Measurements from ENCODE around the gene ABCA6.

ABCA6 gene

GRCh38 chr17:69159418-69159817 is 17.7 kb upstream of the ABCA6 start:
- H3K4me3 ChIP-seq (ENCODE audit: low read depth, low read length): no peak overlapping the region
- DNase-seq: no peak
- H3K4me1 ChIP-seq (ENCODE audit: control insufficient read depth in 1 of 2, insufficient read depth in 2 of 2, low read length in 2 of 2): no peaks in the 10 kb centered on the region
- no peaks in the 10 kb centered on the region for H3K9me3 ChIP-seq (ENCODE audit: insufficient read depth, low read depth, low read length)
- no peak overlapping the region for H4K8ac ChIP-seq (ENCODE audit: low read depth, low read length)
- H3K14ac ChIP-seq (ENCODE audit: low read length): no peak overlapping the region
- H3K18ac ChIP-seq (ENCODE audit: low read length): no peak overlapping the region
- no peak overlapping the region for H2BK5ac ChIP-seq (ENCODE audit: low read depth, low read length, poor library complexity)
- no peaks in the 10 kb centered on the region for H3K36me3 ChIP-seq (ENCODE audit: control insufficient read depth in 1 of 2, insufficient read depth in 2 of 2, low read length in 2 of 2)
- no peak overlapping the region for H3K23ac ChIP-seq (ENCODE audit: low read length)
- no peak overlapping the region for H2BK12ac ChIP-seq (ENCODE audit: low read length)
- no peaks in the 10 kb centered on the region for H3K27me3 ChIP-seq (ENCODE audit: insufficient read depth, low read length)
- H2AK5ac ChIP-seq (ENCODE audit: low read length): no peak overlapping the region
- H2BK120ac ChIP-seq (ENCODE audit: insufficient read depth, low read length, poor library complexity): no peak overlapping the region
- H4K12ac ChIP-seq (ENCODE audit: low read depth, low read length): no peak overlapping the region
- H3K27ac ChIP-seq (ENCODE audit: low read depth, low read length): no peak overlapping the region
- H4K91ac ChIP-seq (ENCODE audit: low read depth, low read length): no peak overlapping the region
- no peak overlapping the region for H2AFZ ChIP-seq (ENCODE audit: insufficient read depth, low read length, poor library complexity)
- no peaks in the 10 kb centered on the region for H3K79me2 ChIP-seq (ENCODE audit: control insufficient read depth, insufficient read depth, low read length, poor library complexity)
- H3K9ac ChIP-seq (ENCODE audit: low read length): no peak overlapping the region
- H3K4ac ChIP-seq (ENCODE audit: low read depth, low read length): no peak overlapping the region
- no peaks in the 10 kb centered on the region for H3K79me1 ChIP-seq (ENCODE audit: low read length)
- no peak overlapping the region for H3K4me2 ChIP-seq (ENCODE audit: low read length)

DNA sequence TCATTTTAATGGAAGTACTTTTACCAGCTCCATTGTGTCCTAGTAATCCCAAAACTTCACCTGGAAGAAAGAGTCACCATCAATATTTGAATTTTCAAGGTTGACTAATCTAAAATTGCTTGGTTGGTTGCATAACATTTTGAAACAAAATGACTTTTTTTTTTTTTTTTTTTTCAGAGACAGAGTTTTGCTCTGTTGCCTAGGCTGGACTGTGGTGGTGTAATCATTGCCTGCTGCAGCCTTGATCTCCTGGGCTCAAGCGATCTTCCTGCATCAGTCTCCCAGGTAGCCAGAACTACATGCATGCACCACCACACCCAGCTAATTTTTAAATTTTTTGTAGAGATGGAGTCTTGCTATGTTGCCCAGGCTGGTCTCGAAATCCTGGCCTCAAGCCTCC is 12.6 kb upstream of the ABCA6 start:
- Histone ChIP-seq H3K4ac (ENCODE audit: low read depth, low read length) (no peak overlapping the region), H3K14ac (ENCODE audit: low read length) (no peak overlapping the region), H3K36me3 (ENCODE audit: control insufficient read depth in 1 of 2, insufficient read depth in 2 of 2, low read length in 2 of 2) (no peaks in the 10 kb centered on the region), H3K23ac (ENCODE audit: low read length) (no peak overlapping the region), H2BK120ac (ENCODE audit: insufficient read depth, low read length, poor library complexity) (no peak overlapping the region), H3K18ac (ENCODE audit: low read length) (no peak overlapping the region), H3K9me3 (ENCODE audit: insufficient read depth, low read depth, low read length) (no peaks in the 10 kb centered on the region), H3K27ac (ENCODE audit: low read depth, low read length) (no peak overlapping the region), H4K8ac (ENCODE audit: low read depth, low read length) (no peak overlapping the region), H2BK5ac (ENCODE audit: low read depth, low read length, poor library complexity) (no peak overlapping the region), H3K4me3 (ENCODE audit: low read depth, low read length) (no peak overlapping the region), H3K27me3 (ENCODE audit: insufficient read depth, low read length) (no peaks in the 10 kb centered on the region), H3K9ac (ENCODE audit: low read length) (no peak overlapping the region), H3K79me1 (ENCODE audit: low read length) (no peaks in the 10 kb centered on the region), H3K79me2 (ENCODE audit: control insufficient read depth, insufficient read depth, low read length, poor library complexity) (no peaks in the 10 kb centered on the region), H2BK12ac (ENCODE audit: low read length) (no peak overlapping the region), H2AK5ac (ENCODE audit: low read length) (no peak overlapping the region), H4K91ac (ENCODE audit: low read depth, low read length) (no peak overlapping the region), H3K4me2 (ENCODE audit: low read length) (no peak overlapping the region), H3K4me1 (ENCODE audit: control insufficient read depth in 1 of 2, insufficient read depth in 2 of 2, low read length in 2 of 2) (no peaks in the 10 kb centered on the region), H4K12ac (ENCODE audit: low read depth, low read length) (no peak overlapping the region), H2AFZ (ENCODE audit: insufficient read depth, low read length, poor library complexity) (no peak overlapping the region)
- WGBS (ENCODE audit: extremely low coverage, insufficient coverage, insufficient read length): no CpG with 5 or more reads among the region's 2 CpGs
- no peak for DNase-seq

GRCh38 chr17:69150333-69150732 is 8.6 kb upstream of the ABCA6 start:
- Histone ChIP-seq H2BK12ac (ENCODE audit: low read length) (no peak overlapping the region), H3K27ac (ENCODE audit: low read depth, low read length) (no peak overlapping the region), H2AFZ (ENCODE audit: insufficient read depth, low read length, poor library complexity) (no peak overlapping the region), H4K8ac (ENCODE audit: low read depth, low read length) (no peak overlapping the region), H2BK5ac (ENCODE audit: low read depth, low read length, poor library complexity) (no peak overlapping the region), H2AK5ac (ENCODE audit: low read length) (no peak overlapping the region), H3K79me1 (ENCODE audit: low read length) (no peaks in the 10 kb centered on the region), H3K23ac (ENCODE audit: low read length) (no peak overlapping the region), H3K27me3 (ENCODE audit: insufficient read depth, low read length) (no peaks in the 10 kb centered on the region), H3K9ac (ENCODE audit: low read length) (no peak overlapping the region), H4K91ac (ENCODE audit: low read depth, low read length) (no peak overlapping the region), H3K4me1 (ENCODE audit: control insufficient read depth in 1 of 2, insufficient read depth in 2 of 2, low read length in 2 of 2) (no peaks in the 10 kb centered on the region), H3K9me3 (ENCODE audit: insufficient read depth, low read depth, low read length) (no peaks in the 10 kb centered on the region), H3K4me2 (ENCODE audit: low read length) (no peak overlapping the region), H3K4ac (ENCODE audit: low read depth, low read length) (no peak overlapping the region), H3K18ac (ENCODE audit: low read length) (no peak overlapping the region), H3K14ac (ENCODE audit: low read length) (no peak overlapping the region), H2BK120ac (ENCODE audit: insufficient read depth, low read length, poor library complexity) (no peak overlapping the region), H3K4me3 (ENCODE audit: low read depth, low read length) (no peak overlapping the region), H4K12ac (ENCODE audit: low read depth, low read length) (no peak overlapping the region), H3K79me2 (ENCODE audit: control insufficient read depth, insufficient read depth, low read length, poor library complexity) (no peaks in the 10 kb centered on the region), H3K36me3 (ENCODE audit: control insufficient read depth in 1 of 2, insufficient read depth in 2 of 2, low read length in 2 of 2) (no peaks in the 10 kb centered on the region)
- WGBS (ENCODE audit: extremely low coverage, insufficient coverage, insufficient read length): no CpG with 5 or more reads among the region's 1 CpG
- DNase-seq: no peak

DNA sequence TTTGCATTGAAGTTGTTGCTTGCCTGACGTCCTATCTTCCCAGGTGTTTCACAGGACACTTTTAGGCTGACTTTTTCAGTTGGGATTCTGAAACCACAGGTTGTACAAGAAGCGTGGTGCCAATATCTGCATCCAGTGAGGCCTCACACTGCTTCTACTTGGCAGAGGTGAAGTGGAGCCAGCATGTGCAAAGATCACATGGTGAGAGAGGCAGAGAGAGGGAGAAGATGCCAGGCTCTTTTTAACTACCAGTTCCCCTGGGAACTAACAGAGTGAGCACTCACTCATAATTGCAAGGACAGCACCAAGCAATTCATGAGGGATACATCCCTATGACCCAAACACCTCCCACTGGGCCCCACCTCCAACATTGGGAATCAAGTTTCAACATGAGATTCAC is 5.8 kb upstream of the ABCA6 start:
- Histone ChIP-seq H3K36me3 (ENCODE audit: control insufficient read depth in 1 of 2, insufficient read depth in 2 of 2, low read length in 2 of 2) (no peaks in the 10 kb centered on the region), H2AK5ac (ENCODE audit: low read length) (no peak overlapping the region), H3K79me2 (ENCODE audit: control insufficient read depth, insufficient read depth, low read length, poor library complexity) (no peaks in the 10 kb centered on the region), H3K18ac (ENCODE audit: low read length) (no peak overlapping the region), H2AFZ (ENCODE audit: insufficient read depth, low read length, poor library complexity) (no peak overlapping the region), H3K27me3 (ENCODE audit: insufficient read depth, low read length) (no peaks in the 10 kb centered on the region), H2BK120ac (ENCODE audit: insufficient read depth, low read length, poor library complexity) (no peak overlapping the region), H3K4ac (ENCODE audit: low read depth, low read length) (no peak overlapping the region), H3K27ac (ENCODE audit: low read depth, low read length) (no peak overlapping the region), H4K12ac (ENCODE audit: low read depth, low read length) (no peak overlapping the region), H3K79me1 (ENCODE audit: low read length) (no peaks in the 10 kb centered on the region), H2BK12ac (ENCODE audit: low read length) (no peak overlapping the region), H3K14ac (ENCODE audit: low read length) (no peak overlapping the region), H2BK5ac (ENCODE audit: low read depth, low read length, poor library complexity) (no peak overlapping the region), H3K9ac (ENCODE audit: low read length) (no peak overlapping the region), H3K9me3 (ENCODE audit: insufficient read depth, low read depth, low read length) (no peaks in the 10 kb centered on the region), H4K91ac (ENCODE audit: low read depth, low read length) (no peak overlapping the region), H4K8ac (ENCODE audit: low read depth, low read length) (no peak overlapping the region), H3K4me1 (ENCODE audit: control insufficient read depth in 1 of 2, insufficient read depth in 2 of 2, low read length in 2 of 2) (no peaks in the 10 kb centered on the region), H3K4me3 (ENCODE audit: low read depth, low read length) (no peak overlapping the region), H3K23ac (ENCODE audit: low read length) (no peak overlapping the region), H3K4me2 (ENCODE audit: low read length) (no peak overlapping the region)
- DNase-seq: no peak
- WGBS (ENCODE audit: extremely low coverage, insufficient coverage, insufficient read length): no CpG with 5 or more reads among the region's 2 CpGs
